ENCODE measurements around the gene OPA3. TPM values are rescaled to one million over a fixed set of nuclear protein-coding genes. Genes with fewer than 3 reads are reported as not detected.

OPA3 gene
- total and polyA plus RNA-seq, 2 donors from 2014 or later, result 8.1 to 19.1 TPM

DNA sequence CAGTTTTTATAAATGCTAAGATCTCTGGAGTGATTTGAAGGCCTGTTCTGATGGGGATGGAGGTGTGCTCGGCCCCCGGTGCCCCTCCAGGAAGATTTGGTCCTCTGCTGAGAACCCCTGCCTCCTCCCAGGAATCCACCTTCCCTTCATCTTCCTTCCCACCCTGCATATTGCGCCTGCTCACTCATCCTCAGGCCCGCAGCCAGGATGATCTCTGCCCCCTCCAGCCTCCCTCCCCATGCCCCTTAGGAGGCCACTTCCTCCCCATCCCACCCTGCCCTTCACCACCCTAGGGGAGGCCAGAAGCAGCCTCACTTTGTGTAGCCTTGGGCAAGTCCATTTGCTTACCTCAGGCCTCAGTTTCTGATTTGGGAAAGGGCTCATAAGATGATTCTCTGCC is 57.6 kb downstream of the OPA3 start:
- TF ChIP-seq, protein P1, sequence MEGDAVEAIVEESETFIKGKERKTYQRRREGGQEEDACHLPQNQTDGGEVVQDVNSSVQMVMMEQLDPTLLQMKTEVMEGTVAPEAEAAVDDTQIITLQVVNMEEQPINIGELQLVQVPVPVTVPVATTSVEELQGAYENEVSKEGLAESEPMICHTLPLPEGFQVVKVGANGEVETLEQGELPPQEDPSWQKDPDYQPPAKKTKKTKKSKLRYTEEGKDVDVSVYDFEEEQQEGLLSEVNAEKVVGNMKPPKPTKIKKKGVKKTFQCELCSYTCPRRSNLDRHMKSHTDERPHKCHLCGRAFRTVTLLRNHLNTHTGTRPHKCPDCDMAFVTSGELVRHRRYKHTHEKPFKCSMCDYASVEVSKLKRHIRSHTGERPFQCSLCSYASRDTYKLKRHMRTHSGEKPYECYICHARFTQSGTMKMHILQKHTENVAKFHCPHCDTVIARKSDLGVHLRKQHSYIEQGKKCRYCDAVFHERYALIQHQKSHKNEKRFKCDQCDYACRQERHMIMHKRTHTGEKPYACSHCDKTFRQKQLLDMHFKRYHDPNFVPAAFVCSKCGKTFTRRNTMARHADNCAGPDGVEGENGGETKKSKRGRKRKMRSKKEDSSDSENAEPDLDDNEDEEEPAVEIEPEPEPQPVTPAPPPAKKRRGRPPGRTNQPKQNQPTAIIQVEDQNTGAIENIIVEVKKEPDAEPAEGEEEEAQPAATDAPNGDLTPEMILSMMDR (IDR thresholded peaks at IDR 0.05; ENCODE audit: borderline replicate concordance, extremely low read depth, insufficient read depth), result no peak
- H3K27me3 ChIP-seq (ENCODE audit: control insufficient read depth, insufficient read depth, low read length), result peaks cover 2% of the 10 kb centered on the region
- no peak for FAIRE-seq
- intact Hi-C loops (cut with DNase I), result no loop called here
- peaks cover 0 to 7% (median 0%) of the 10 kb centered on the region in 3 donors for H3K4me1 ChIP-seq (ENCODE audit: control insufficient read depth in 2 of 3, insufficient read depth in 2 of 3, low read depth in 1 of 3, low read length in 3 of 3)
- H3K36me3 ChIP-seq (ENCODE audit: control insufficient read depth in 2 of 3, insufficient read depth in 3 of 3, low read length in 3 of 3), result peaks cover 4 to 13% (median 5%) of the 10 kb centered on the region in 3 donors
- H3K27ac ChIP-seq (ENCODE audit: low read depth in 2 of 2, low read length in 2 of 2), result no peak overlapping the region
- no peak for DNase-seq
- no peak overlapping the region for H3K9ac ChIP-seq (ENCODE audit: low read length in 3 of 3)
- H3K4me3 ChIP-seq (ENCODE audit: low read length in 3 of 3), result no peak overlapping the region
- no peaks in the 10 kb centered on the region for H3K9me3 ChIP-seq (ENCODE audit: control insufficient read depth in 2 of 3, insufficient read depth in 1 of 3, low read length in 3 of 3)

DNA sequence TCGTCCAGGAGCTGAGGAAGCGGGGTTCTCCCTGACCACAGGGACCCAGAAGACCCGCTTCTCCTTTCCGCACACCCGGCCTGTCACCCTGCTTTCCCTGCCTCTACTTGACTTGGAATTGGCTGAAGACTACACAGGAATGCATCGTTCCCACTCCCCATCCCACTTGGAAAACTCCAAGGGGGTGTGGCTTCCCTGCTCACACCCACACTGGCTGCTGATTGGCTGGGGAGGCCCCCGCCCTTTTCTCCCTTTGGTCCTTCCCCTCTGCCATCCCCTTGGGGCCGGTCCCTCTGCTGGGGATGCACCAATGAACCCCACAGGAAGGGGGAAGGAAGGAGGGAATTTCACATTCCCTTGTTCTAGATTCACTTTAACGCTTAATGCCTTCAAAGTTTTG is 58.5 kb downstream of the OPA3 start:
- Histone ChIP-seq H3K9ac (ENCODE audit: low read length in 3 of 3) (no peak overlapping the region), H3K27ac (ENCODE audit: low read depth in 2 of 2, low read length in 2 of 2) (no peak overlapping the region), H3K27me3 (ENCODE audit: control insufficient read depth, insufficient read depth, low read length) (peaks cover 2% of the 10 kb centered on the region), H3K4me1 (ENCODE audit: control insufficient read depth in 2 of 3, insufficient read depth in 2 of 3, low read depth in 1 of 3, low read length in 3 of 3) (peaks cover 0 to 7% (median 0%) of the 10 kb centered on the region in 3 donors), H3K4me3 (ENCODE audit: low read length in 3 of 3) (no peak overlapping the region), H3K36me3 (ENCODE audit: control insufficient read depth in 2 of 3, insufficient read depth in 3 of 3, low read length in 3 of 3) (peaks cover 4 to 13% (median 5%) of the 10 kb centered on the region in 3 donors), H3K9me3 (ENCODE audit: control insufficient read depth in 2 of 3, insufficient read depth in 1 of 3, low read length in 3 of 3) (no peaks in the 10 kb centered on the region)
- intact Hi-C loops (cut with DNase I), result no loop called here
- DNase-seq, result peak; percentile 79 to 94 (median 81)
- FAIRE-seq, result no peak
- TF ChIP-seq, protein P1 (IDR thresholded peaks at IDR 0.05; ENCODE audit: borderline replicate concordance, extremely low read depth, insufficient read depth), result no peak

DNA sequence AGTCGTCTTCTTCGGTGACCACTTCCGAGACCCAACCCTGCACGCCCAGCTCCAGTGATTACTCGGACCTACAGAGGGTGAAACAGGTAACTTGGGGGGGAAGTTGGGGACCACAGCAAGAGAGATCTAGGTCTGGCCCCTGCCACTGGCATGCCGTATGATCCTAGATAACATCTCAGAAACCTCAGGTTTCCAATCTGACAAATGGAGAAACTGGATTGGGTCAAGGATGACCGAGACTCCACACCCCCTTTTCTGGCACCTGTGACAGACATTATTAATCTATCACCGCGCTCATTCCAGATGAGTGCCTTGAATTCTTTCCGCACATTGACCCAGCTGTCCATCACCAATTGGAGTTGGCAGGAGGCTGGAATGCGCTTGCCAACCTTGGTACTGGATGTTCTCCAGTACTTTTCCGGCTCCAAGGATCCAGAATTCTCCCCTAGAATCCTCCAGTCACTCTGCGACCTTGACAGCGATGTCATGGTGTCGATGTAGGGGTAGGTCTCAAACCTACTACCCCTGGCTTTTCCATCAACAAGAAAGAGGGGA is 60.0 kb downstream of the OPA3 start:
- no peak for FAIRE-seq

More for the DNA sequence above, 60.0 kb downstream of the OPA3 start:
- DNase-seq, result no peak
- intact Hi-C loops (cut with DNase I), result no loop called here
- H3K36me3 ChIP-seq (ENCODE audit: control insufficient read depth in 2 of 3, insufficient read depth in 3 of 3, low read length in 3 of 3), result peaks cover 5 to 13% (median 6%) of the 10 kb centered on the region in 3 donors
- H3K9ac ChIP-seq (ENCODE audit: low read length in 3 of 3), result no peak overlapping the region
- H3K4me1 ChIP-seq (ENCODE audit: control insufficient read depth in 2 of 3, insufficient read depth in 2 of 3, low read depth in 1 of 3, low read length in 3 of 3), result peaks cover 0 to 7% (median 0%) of the 10 kb centered on the region in 3 donors
- TF ChIP-seq, protein P1 (IDR thresholded peaks at IDR 0.05; ENCODE audit: borderline replicate concordance, extremely low read depth, insufficient read depth), result no peak
- peak overlapping the region in 1 of 2 donors; percentile 40 for H3K27ac ChIP-seq (ENCODE audit: low read depth in 2 of 2, low read length in 2 of 2)
- peaks cover 2% of the 10 kb centered on the region for H3K27me3 ChIP-seq (ENCODE audit: control insufficient read depth, insufficient read depth, low read length)
- no peak overlapping the region for H3K4me3 ChIP-seq (ENCODE audit: low read length in 3 of 3)
- no peaks in the 10 kb centered on the region for H3K9me3 ChIP-seq (ENCODE audit: control insufficient read depth in 2 of 3, insufficient read depth in 1 of 3, low read length in 3 of 3)
